ENCODE data around the gene PCGF5.

- TF ChIP-seq CTCF (conservative IDR thresholded peaks at IDR 0.05; ENCODE audit: low read depth, low read length) (no peak), EZH2 (IDR thresholded peaks at IDR 0.05; ENCODE audit: borderline replicate concordance, low read depth, low read length, poor library complexity, severe bottlenecking) (no peak)
These were observed 5.6 kb downstream of the PCGF5 start for GRCh38 chr10:91226093-91226492.

Measured in A673 (cell line).